ENCODE results near the gene LMAN2.

- TF ChIP-seq EP300 (IDR thresholded peaks at IDR 0.05), result no peak
- TF ChIP-seq, protein P1, sequence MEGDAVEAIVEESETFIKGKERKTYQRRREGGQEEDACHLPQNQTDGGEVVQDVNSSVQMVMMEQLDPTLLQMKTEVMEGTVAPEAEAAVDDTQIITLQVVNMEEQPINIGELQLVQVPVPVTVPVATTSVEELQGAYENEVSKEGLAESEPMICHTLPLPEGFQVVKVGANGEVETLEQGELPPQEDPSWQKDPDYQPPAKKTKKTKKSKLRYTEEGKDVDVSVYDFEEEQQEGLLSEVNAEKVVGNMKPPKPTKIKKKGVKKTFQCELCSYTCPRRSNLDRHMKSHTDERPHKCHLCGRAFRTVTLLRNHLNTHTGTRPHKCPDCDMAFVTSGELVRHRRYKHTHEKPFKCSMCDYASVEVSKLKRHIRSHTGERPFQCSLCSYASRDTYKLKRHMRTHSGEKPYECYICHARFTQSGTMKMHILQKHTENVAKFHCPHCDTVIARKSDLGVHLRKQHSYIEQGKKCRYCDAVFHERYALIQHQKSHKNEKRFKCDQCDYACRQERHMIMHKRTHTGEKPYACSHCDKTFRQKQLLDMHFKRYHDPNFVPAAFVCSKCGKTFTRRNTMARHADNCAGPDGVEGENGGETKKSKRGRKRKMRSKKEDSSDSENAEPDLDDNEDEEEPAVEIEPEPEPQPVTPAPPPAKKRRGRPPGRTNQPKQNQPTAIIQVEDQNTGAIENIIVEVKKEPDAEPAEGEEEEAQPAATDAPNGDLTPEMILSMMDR (IDR thresholded peaks at IDR 0.05), result no peak
- no peak for TF ChIP-seq POLR2A (IDR thresholded peaks at IDR 0.05)
Measured at GRCh38 chr5:177358370-177358819, 6.9 kb upstream of the LMAN2 start.

All from tibial nerve (tissue), 4 donors.